ENCODE measurements around the gene PRKAG2. TPM values are rescaled to one million over a fixed set of nuclear protein-coding genes. Genes with fewer than 3 reads are reported as not detected.

PRKAG2 gene
- total RNA-seq, 2 experiments from 2014 or later, result 39.3 to 42.3 TPM

DNA sequence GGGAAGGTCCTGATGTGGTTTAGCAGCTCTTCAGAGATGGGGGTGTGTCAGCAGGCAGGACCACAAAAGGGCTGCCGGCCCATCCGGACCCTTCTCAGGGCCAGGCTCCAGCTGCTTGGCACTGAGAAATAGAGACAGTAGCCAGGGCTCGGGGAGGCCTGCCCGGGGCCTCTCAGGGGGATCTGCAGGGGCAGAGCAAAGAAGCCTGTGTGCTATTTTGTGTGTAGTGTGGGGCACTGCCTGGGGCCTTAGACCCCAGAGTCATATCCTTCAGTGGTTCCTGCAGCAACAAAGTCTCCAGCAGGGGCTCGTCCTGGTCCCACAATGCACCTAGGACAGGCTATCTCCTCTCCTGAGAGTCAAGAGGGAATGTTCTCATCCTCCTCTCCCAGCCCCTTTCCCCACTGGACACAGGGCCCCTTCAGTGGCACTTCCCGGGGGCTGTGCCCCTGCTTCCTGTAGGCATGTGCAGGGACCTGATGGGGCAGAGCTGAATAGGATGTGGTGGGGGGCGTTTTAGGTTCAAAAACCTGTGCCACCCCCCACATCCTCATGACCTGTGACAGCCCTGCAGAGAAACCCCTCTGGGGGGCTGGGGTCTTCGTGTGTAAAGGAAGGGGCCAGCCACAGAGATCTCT is 197.7 kb downstream of the PRKAG2 start:
- Mint-ChIP-seq H3K27me3 (no peaks in the 10 kb centered on the region), H3K36me3 (ENCODE audit: low read depth) (peaks cover 13% of the 10 kb centered on the region), H3K27ac (no peak overlapping the region), H3K9me3 (no peaks in the 10 kb centered on the region), H3K4me3 (no peak overlapping the region), H3K4me1 (ENCODE audit: low read depth) (peaks cover 42% of the 10 kb centered on the region)
- intact Hi-C loops (cut with DNase I, micrococcal nuclease), result no loop called here
- DNase-seq (no peak), ATAC-seq (ENCODE audit: poor library complexity) (no peak)
- H3K4me3 ChIP-seq (ENCODE audit: low read length), result no peak overlapping the region
- peaks cover 11% of the 10 kb centered on the region for H3K36me3 ChIP-seq (ENCODE audit: insufficient read depth, low read length)
- H3K27me3 ChIP-seq (ENCODE audit: control insufficient read depth in 1 of 2, insufficient read depth in 2 of 2, low read length in 2 of 2), result no peaks in the 10 kb centered on the region
- peaks cover 15% of the 10 kb centered on the region for H3K4me1 ChIP-seq (ENCODE audit: insufficient read depth, low read length)
- ChIA-PET POLR2A (no interaction called here), CTCF (no interaction called here)
- no peak overlapping the region for H3K27ac ChIP-seq (ENCODE audit: low read depth in 1 of 2, low read length in 2 of 2)
- no peak for TF ChIP-seq CTCF (IDR thresholded peaks at IDR 0.05)
- no peaks in the 10 kb centered on the region for H3K9me3 ChIP-seq (ENCODE audit: control insufficient read depth in 1 of 2, insufficient read depth in 1 of 2, low read length in 2 of 2)

DNA sequence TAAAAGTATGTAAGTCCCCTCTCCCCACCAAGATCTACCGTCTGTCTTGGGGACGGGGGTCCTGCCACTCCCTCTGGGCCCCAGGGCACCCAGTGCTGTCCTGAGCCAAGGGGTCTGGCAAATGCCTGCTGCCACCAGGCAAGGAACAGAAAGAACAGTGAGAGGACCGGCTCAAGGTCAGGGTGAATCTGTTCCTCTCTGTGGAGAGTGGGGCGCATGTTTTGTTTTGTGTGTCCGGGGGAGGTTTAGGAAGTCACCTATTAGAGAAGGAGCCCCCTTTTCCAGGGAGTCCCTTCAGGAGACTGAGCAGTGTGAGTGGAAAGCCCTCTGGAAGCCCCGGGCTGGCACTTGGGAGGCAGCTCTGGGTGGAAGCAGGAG is 198.7 kb downstream of the PRKAG2 start:
- DNase-seq, result no peak
- ChIA-PET CTCF (no interaction called here), POLR2A (no interaction called here)
- no peaks in the 10 kb centered on the region for H3K27me3 ChIP-seq (ENCODE audit: control insufficient read depth in 1 of 2, insufficient read depth in 2 of 2, low read length in 2 of 2)
- H3K9me3 ChIP-seq (ENCODE audit: control insufficient read depth in 1 of 2, insufficient read depth in 1 of 2, low read length in 2 of 2), result no peaks in the 10 kb centered on the region
- peaks cover 23% of the 10 kb centered on the region for H3K36me3 Mint-ChIP-seq (ENCODE audit: low read depth)
- no peaks in the 10 kb centered on the region for H3K9me3 Mint-ChIP-seq
- no peak for TF ChIP-seq CTCF (IDR thresholded peaks at IDR 0.05)
- H3K4me1 Mint-ChIP-seq (ENCODE audit: low read depth), result peaks cover 42% of the 10 kb centered on the region
- H3K36me3 ChIP-seq (ENCODE audit: insufficient read depth, low read length), result peaks cover 13% of the 10 kb centered on the region
- intact Hi-C loops (cut with DNase I, micrococcal nuclease), result no loop called here
- no peak overlapping the region for H3K4me3 Mint-ChIP-seq
- no peak for ATAC-seq (ENCODE audit: poor library complexity)
- H3K4me3 ChIP-seq (ENCODE audit: low read length), result no peak overlapping the region
- H3K27ac Mint-ChIP-seq, result no peak overlapping the region
- no peaks in the 10 kb centered on the region for H3K27me3 Mint-ChIP-seq
- H3K4me1 ChIP-seq (ENCODE audit: insufficient read depth, low read length), result peaks cover 15% of the 10 kb centered on the region
- no peak overlapping the region for H3K27ac ChIP-seq (ENCODE audit: low read depth in 1 of 2, low read length in 2 of 2)

DNA sequence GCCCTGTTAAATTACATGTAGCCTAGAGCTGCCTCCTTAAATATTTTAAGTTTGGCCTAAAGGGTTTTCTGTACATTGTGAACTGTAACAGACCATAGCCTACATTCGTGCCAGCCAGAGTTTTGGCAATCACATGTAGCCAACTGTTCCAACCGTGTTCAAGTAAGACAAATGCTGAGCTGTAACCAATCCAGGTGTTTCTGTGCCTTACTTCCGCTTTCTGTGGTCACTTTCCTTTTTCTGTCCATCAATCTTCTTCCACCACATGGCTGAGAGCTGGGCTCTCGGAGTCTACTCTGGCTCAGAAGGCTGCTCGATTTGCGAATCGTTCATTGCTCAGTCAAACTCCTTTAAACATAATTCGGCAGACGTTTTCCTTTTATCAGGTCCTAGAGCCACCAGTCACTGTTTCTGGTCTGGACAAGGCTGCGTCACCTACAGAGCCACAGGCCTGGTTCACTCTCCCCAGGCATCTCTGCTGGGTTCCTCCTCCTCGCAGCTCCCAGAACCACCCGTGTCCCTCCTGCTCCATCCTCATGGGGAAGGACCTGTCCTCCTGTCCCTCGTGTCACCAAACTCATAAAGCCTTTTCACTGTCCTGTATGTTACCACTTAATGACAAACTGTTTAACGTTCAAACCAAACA is 199.2 kb downstream of the PRKAG2 start:
- Mint-ChIP-seq H3K27me3 (no peaks in the 10 kb centered on the region), H3K27ac (no peak overlapping the region), H3K4me1 (ENCODE audit: low read depth) (peaks cover 42% of the 10 kb centered on the region), H3K36me3 (ENCODE audit: low read depth) (peaks cover 28% of the 10 kb centered on the region), H3K4me3 (no peak overlapping the region), H3K9me3 (no peaks in the 10 kb centered on the region)
- ATAC-seq (ENCODE audit: poor library complexity) (no peak), DNase-seq (no peak)
- POLR2A ChIA-PET, result no interaction called here
- Histone ChIP-seq H3K27me3 (ENCODE audit: control insufficient read depth in 1 of 2, insufficient read depth in 2 of 2, low read length in 2 of 2) (no peaks in the 10 kb centered on the region), H3K9me3 (ENCODE audit: control insufficient read depth in 1 of 2, insufficient read depth in 1 of 2, low read length in 2 of 2) (no peaks in the 10 kb centered on the region), H3K36me3 (ENCODE audit: insufficient read depth, low read length) (peaks cover 13% of the 10 kb centered on the region), H3K4me1 (ENCODE audit: insufficient read depth, low read length) (peaks cover 15% of the 10 kb centered on the region), H3K4me3 (ENCODE audit: low read length) (no peak overlapping the region), H3K27ac (ENCODE audit: low read depth in 1 of 2, low read length in 2 of 2) (no peak overlapping the region)
- intact Hi-C loops (cut with DNase I, micrococcal nuclease), result no loop called here
- no peak for TF ChIP-seq CTCF (IDR thresholded peaks at IDR 0.05)
- CTCF ChIA-PET, result no interaction called here
